SW480 (cell line): ENCODE measurements around the gene GAS5.

Source experiments
- DNase-seq: peaks from one replicate; pipeline ENCODE4 v3.0.0-alpha.2; 2016; ENCODE audit warnings: low spot score

The GAS5 gene

GRCh38 chr1:173824315-173825081, 43.3 kb downstream of the GAS5 start, which contains the start of the genes CENPL and DARS2:
Gene CENPL (minus strand): TSS chr1:173824883. CDS start chr1:173811299, 13,584 bp downstream.
Gene DARS2 (plus strand): TSS chr1:173824673. CDS start chr1:173825230, 557 bp downstream.
- peak; percentile 98 for DNase-seq

GRCh38 chr1:173823781-173824314, 43.9 kb downstream of the GAS5 start:
- no peak for DNase-seq

- DNase-seq: no peak
Observed at GRCh38 chr1:173821680-173822079, 46.1 kb downstream of the GAS5 start.

- DNase-seq: no peak
Observed at GRCh38 chr1:173818459-173818858, 49.3 kb downstream of the GAS5 start.
